Uterus (tissue), 4 donors: Measurements from ENCODE around the gene PHF13. TPM values are rescaled to one million over a fixed set of nuclear protein-coding genes. Genes with fewer than 3 reads are reported as not detected.

Experiments
- DNase-seq, 2 donors: peaks; one replicate each; pipeline ENCODE4 v3.0.0-alpha.2; 2019 to 2020
- H3K27ac ChIP-seq, 2 donors: fragments of 200-600 bp; sonication (generic); 1 replicate in 1 of 2; 2 replicates in 1 of 2; pipeline ENCODE4 v1.5.1; 2016 to 2018
- H3K27me3 ChIP-seq, 2 donors: fragments of 200-600 bp; sonication (generic); one replicate each; pipeline ENCODE4 v1.5.1; 2018 to 2019; ENCODE audit warnings: control low read depth in 1 of 2
- H3K36me3 ChIP-seq, 2 donors: fragments of 200-600 bp; sonication (generic); one replicate each; pipeline ENCODE4 v1.5.1; 2019; ENCODE audit warnings: control low read depth in 1 of 2
- H3K4me1 ChIP-seq, 2 donors: fragments of 200-600 bp; sonication (generic); one replicate each; pipeline ENCODE4 v1.5.1; 2018 to 2019; ENCODE audit warnings: control low read depth in 1 of 2
- H3K4me3 ChIP-seq, 2 donors: fragments of 200-600 bp; sonication (generic); 1 replicate in 1 of 2; 2 replicates in 1 of 2; pipeline ENCODE4 v1.5.1; 2018 to 2019; ENCODE audit warnings: mild to moderate bottlenecking in 1 of 2
- H3K9me3 ChIP-seq, 2 donors: fragments of 200-600 bp; sonication (generic); one replicate each; pipeline ENCODE4 v1.5.1; 2019; ENCODE audit warnings: control low read depth in 1 of 2
- CTCF ChIP-seq, 4 experiments: fragments of 200-600 bp in 2 of 4; fragments of 450-650 bp in 2 of 4; sonication (generic) in 2 of 4; IDR thresholded peaks; one replicate each; pipeline ENCODE4 v1.5.1; 2016 to 2019; ENCODE audit warnings: antibody characterized with exemption in 4 of 4, mild to moderate bottlenecking in 2 of 4, moderate library complexity in 1 of 4
- POLR2A ChIP-seq, 2 donors: fragments of 450-650 bp; IDR thresholded peaks; one replicate each; pipeline ENCODE4 v1.6.1; 2016; ENCODE audit warnings: antibody characterized with exemption in 2 of 2, mild to moderate bottlenecking in 1 of 2, moderate library complexity in 1 of 2
- intact Hi-C: fragments of 100-400 bp; cut with DNase I; formaldehyde crosslinking; loops from one replicate; pipeline ENCODE4 v1.15.1; 2023; ENCODE audit warnings: low total_unique reads
- total RNA-seq, 4 donors: library from RNA; depleted of rRNA in 3 of 4; stranded (reverse); fragments of >200 nt in 3 of 4; gene quantifications; one replicate each; pipeline versions ENCODE4 v1.1.0 to v1.2.4, GENCODE V29; 2014 to 2023
- donor health status: DM: yes; HTN: yes; CAD: no.

PHF13 gene
- 10 to 100 TPM in 2 of 4 donors, 1 to 10 TPM in 2; 1.8 to 29.6 (median 15.0) TPM for total RNA-seq

GRCh38 chr1:6613361-6614018, at the start of gene PHF13:
Gene PHF13 (plus strand): TSS chr1:6613731. CDS start chr1:6614067, 336 bp downstream.
- Histone ChIP-seq H3K4me1 (no peaks in the 10 kb centered on the region), H3K27ac (peak within 1 kb of the TSS; percentile 94 to 96), H3K9me3 (no peaks in the 10 kb centered on the region), H3K4me3 (peak within 1 kb of the TSS; percentile 70 to 89), H3K27me3 (no peaks in the 10 kb centered on the region), H3K36me3 (no peaks in the 10 kb centered on the region)
- peak; percentile 99 to 100 for DNase-seq
- intact Hi-C loops, result no loop called here
- TF ChIP-seq CTCF (IDR thresholded peaks at IDR 0.05), result no peak
- peak; percentile 64 to 69 for TF ChIP-seq POLR2A (IDR thresholded peaks at IDR 0.05)

- intact Hi-C loops, result no loop called here
- no peaks in the 10 kb centered on the region for H3K4me1 ChIP-seq
These were observed 44.5 kb upstream of the PHF13 start for GRCh38 chr1:6569033-6569432.

GRCh38 chr1:6570100-6570499, 43.4 kb upstream of the PHF13 start:
- Histone ChIP-seq H3K4me3 (no peak overlapping the region), H3K27ac (no peak overlapping the region), H3K9me3 (no peaks in the 10 kb centered on the region), H3K27me3 (no peaks in the 10 kb centered on the region), H3K4me1 (no peaks in the 10 kb centered on the region), H3K36me3 (no peaks in the 10 kb centered on the region)
- no peak for DNase-seq
- TF ChIP-seq CTCF (IDR thresholded peaks at IDR 0.05), result no peak
- no peak for TF ChIP-seq POLR2A (IDR thresholded peaks at IDR 0.05)
- intact Hi-C loops, result no loop called here

More at GRCh38 chr1:6569033-6569432, 44.5 kb upstream of the PHF13 start:
- Histone ChIP-seq H3K27me3 (no peaks in the 10 kb centered on the region), H3K9me3 (no peaks in the 10 kb centered on the region), H3K4me3 (no peak overlapping the region), H3K27ac (no peak overlapping the region), H3K36me3 (no peaks in the 10 kb centered on the region)
- no peak for DNase-seq
- TF ChIP-seq CTCF (IDR thresholded peaks at IDR 0.05), result no peak
- TF ChIP-seq POLR2A (IDR thresholded peaks at IDR 0.05), result no peak

- no peak for DNase-seq
- Histone ChIP-seq H3K27me3 (no peaks in the 10 kb centered on the region), H3K36me3 (no peaks in the 10 kb centered on the region), H3K27ac (no peak overlapping the region), H3K9me3 (no peaks in the 10 kb centered on the region), H3K4me1 (no peaks in the 10 kb centered on the region), H3K4me3 (no peak overlapping the region)
- TF ChIP-seq POLR2A (IDR thresholded peaks at IDR 0.05) (no peak), CTCF (IDR thresholded peaks at IDR 0.05) (no peak)
- intact Hi-C loops, result no loop called here
These were observed 42.5 kb upstream of the PHF13 start for GRCh38 chr1:6570987-6571386.

GRCh38 chr1:6572653-6573383, 40.7 kb upstream of the PHF13 start:
- TF ChIP-seq CTCF (IDR thresholded peaks at IDR 0.05) (no peak), POLR2A (IDR thresholded peaks at IDR 0.05) (no peak)
- intact Hi-C loops, result no loop called here
- DNase-seq, result no peak
- no peaks in the 10 kb centered on the region for H3K4me1 ChIP-seq
- H3K36me3 ChIP-seq, result no peaks in the 10 kb centered on the region
- H3K4me3 ChIP-seq, result no peak overlapping the region
- no peaks in the 10 kb centered on the region for H3K9me3 ChIP-seq
- H3K27me3 ChIP-seq, result no peaks in the 10 kb centered on the region
- H3K27ac ChIP-seq, result no peak overlapping the region
